Measurements from ENCODE around the gene MASP1.
"Not testable (repeated sequence)": the region's sequence is repeated elsewhere in the genome, so short reads cannot be mapped to it uniquely, and the experiment has no call there.

The MASP1 gene

GRCh38 chr3:187212705-187213104, 78.8 kb downstream of the MASP1 start:
- no peak for DNase-seq

- DNase-seq = no peak
Measured at GRCh38 chr3:187212196-187212545, 79.4 kb downstream of the MASP1 start.

GRCh38 chr3:187211532-187212195, 79.9 kb downstream of the MASP1 start:
- no peak for DNase-seq

GRCh38 chr3:187210545-187211327, 80.8 kb downstream of the MASP1 start:
- DNase-seq = no peak

GRCh38 chr3:187210091-187210490, 81.4 kb downstream of the MASP1 start:
- DNase-seq = no peak

- no peak for DNase-seq
Measured at GRCh38 chr3:187209491-187209890, 82.0 kb downstream of the MASP1 start.

- no peak for DNase-seq
Measured at GRCh38 chr3:187208159-187208558, 83.4 kb downstream of the MASP1 start.

- DNase-seq = no peak
Measured at GRCh38 chr3:187207624-187208023, 83.9 kb downstream of the MASP1 start.

GRCh38 chr3:187207062-187207461, 84.5 kb downstream of the MASP1 start:
- no peak for DNase-seq

GRCh38 chr3:187205683-187206082, 85.9 kb downstream of the MASP1 start:
- no peak for DNase-seq

GRCh38 chr3:187199463-187200050, 92.0 kb downstream of the MASP1 start:
- DNase-seq = not testable (repeated sequence)

- DNase-seq = no peak
Measured at GRCh38 chr3:187198490-187198889, 93.0 kb downstream of the MASP1 start.

GRCh38 chr3:187197335-187197649, 94.2 kb downstream of the MASP1 start, which contains the start of gene RTP1:
Gene RTP1, plus strand, starts transcription at chr3:187197486. Its CDS starts 30 bp downstream, at chr3:187197516.
- no peak for DNase-seq

- no peak for DNase-seq
Measured at GRCh38 chr3:187196573-187197334, 94.8 kb downstream of the MASP1 start.

GRCh38 chr3:187193181-187193580, 98.4 kb downstream of the MASP1 start:
- DNase-seq = no peak

- no peak for DNase-seq
Measured at GRCh38 chr3:187191271-187191670, 100.3 kb downstream of the MASP1 start.

- DNase-seq = no peak
Measured at GRCh38 chr3:187188931-187189330, 102.6 kb downstream of the MASP1 start.

- no peak for DNase-seq
Measured at GRCh38 chr3:187186801-187187421, 104.6 kb downstream of the MASP1 start.

- no peak for DNase-seq
Measured at GRCh38 chr3:187186375-187186774, 105.2 kb downstream of the MASP1 start.

- no peak for DNase-seq
Measured at GRCh38 chr3:187185759-187186158, 105.8 kb downstream of the MASP1 start.
